Cardiac fibroblast (primary cell): ENCODE data around the gene CFAP299.
A peak's percentile ranks its signal among the peaks of the same experiment; 100 is the strongest.
"Not testable (repeated sequence)": the region's sequence is repeated elsewhere in the genome, so short reads cannot be mapped to it uniquely, and the experiment has no call there.

Source experiments
- DNase-seq, 2 donors: peaks; one replicate each; pipeline versions ENCODE4 v3.0.0 to v3.0.0-alpha.2; 2010; ENCODE audit warnings: low read depth in 2 of 2
- H3K4me3 ChIP-seq, 2 donors: replicated peaks in 1 of 2; 1 replicate in 1 of 2; 2 replicates in 1 of 2; pipeline ENCODE4 v1.5.1; 2011; ENCODE audit warnings: low read depth in 2 of 2, low read length in 2 of 2, mild to moderate bottlenecking in 2 of 2, moderate library complexity in 1 of 2
- TF ChIP-seq, protein P1 (sequence below): IDR thresholded peaks from one replicate; pipeline ENCODE4 v1.5.1; 2011; ENCODE audit warnings: low read depth, mild to moderate bottlenecking, low read length, inconsistent platforms

The CFAP299 gene

DNA sequence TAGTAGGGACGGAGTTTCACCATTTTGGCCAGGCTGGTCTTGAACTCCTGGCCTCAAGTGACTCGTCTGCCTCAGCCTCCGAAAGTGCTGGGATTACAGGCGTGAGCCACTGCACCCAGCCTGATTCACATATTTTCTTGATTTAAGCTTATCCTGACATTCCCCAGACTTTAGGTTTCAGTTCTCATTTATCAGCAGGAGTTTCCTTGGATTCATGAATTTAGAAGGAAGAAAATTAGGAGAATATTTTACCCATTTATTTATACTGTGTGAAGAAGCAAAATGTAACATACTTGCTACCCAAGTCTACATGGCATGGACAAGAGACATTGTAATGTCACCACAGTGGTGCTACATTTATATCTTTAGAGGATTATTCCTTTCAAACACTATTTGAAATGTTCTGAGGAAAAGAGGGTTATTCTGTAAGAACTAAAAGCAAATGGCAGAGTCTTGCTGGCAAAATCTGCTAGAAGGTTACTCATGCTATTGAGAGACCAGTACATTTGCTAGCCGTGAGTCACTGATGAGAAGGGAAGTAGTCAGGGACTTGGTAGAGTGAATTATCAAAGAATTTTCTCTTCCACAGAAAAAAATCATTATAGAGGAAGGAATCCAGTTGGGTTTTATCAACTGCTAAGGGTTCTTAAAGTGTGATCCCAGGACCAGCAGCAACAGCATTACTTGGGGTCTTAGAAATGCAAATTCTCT is 26.1 kb upstream of the CFAP299 start:
- no peak overlapping the region for H3K4me3 ChIP-seq
- DNase-seq, result peak; percentile 86 to 96
- TF ChIP-seq, protein P1, sequence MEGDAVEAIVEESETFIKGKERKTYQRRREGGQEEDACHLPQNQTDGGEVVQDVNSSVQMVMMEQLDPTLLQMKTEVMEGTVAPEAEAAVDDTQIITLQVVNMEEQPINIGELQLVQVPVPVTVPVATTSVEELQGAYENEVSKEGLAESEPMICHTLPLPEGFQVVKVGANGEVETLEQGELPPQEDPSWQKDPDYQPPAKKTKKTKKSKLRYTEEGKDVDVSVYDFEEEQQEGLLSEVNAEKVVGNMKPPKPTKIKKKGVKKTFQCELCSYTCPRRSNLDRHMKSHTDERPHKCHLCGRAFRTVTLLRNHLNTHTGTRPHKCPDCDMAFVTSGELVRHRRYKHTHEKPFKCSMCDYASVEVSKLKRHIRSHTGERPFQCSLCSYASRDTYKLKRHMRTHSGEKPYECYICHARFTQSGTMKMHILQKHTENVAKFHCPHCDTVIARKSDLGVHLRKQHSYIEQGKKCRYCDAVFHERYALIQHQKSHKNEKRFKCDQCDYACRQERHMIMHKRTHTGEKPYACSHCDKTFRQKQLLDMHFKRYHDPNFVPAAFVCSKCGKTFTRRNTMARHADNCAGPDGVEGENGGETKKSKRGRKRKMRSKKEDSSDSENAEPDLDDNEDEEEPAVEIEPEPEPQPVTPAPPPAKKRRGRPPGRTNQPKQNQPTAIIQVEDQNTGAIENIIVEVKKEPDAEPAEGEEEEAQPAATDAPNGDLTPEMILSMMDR, result no peak

DNA sequence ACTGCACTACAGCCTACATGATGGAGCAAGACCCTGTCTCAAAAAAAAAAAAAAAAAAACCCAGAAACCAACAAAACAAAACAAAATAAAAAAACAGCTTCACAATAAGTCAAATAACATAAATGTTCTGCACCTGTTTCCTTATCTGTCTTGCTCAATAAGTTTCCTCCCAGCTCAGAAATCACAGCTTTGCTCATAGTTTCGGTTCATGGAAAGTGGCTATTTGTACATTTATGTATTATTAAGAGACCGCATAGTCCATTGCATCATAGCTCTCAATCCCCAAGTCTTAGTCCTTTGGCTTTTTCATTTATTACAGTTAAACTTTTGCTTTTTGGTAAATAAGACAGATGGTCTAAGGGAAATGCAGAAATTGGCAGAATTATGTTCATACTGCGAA is 24.4 kb upstream of the CFAP299 start:
- H3K4me3 ChIP-seq, result no peak overlapping the region
- peak in 1 of 2 donors; percentile 59 for DNase-seq
- TF ChIP-seq, protein P1, result no peak

DNA sequence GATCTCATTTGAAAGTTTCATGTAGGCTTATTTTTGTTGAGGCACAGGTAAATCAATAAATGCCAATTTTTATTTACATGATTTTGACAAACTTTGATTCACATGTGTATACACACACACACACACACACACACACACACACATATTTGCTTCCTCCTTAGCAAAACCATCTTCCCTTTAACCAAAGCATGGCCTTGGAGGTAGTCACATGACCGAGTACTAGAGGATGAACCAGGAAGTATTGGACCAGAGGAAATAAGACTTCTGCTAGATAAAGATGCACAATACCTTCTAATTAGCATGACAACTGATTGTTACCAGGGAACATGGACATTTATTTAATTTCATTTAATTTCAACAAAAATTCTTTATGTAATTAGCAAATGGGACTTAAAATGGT is 23.4 kb upstream of the CFAP299 start:
- no peak for DNase-seq
- TF ChIP-seq, protein P1, result no peak
- no peak overlapping the region for H3K4me3 ChIP-seq

DNA sequence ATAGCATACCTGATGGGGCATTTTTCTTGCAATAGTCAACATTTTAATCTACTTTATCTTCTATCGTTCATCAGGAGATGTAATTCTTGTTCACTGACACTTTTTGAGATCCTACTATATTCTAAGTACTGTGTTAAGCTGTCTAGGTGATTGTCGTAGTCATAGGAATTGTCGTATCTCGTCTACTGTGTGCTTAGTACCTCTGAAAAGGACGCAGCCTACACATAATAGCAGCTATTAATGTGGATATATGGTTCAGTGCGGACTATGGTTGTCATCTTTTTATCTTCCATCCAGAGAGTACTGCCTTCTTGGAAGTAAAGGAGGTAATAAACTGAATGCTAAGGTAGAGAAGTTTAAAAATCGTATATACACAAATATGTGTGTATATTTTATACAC is 21.9 kb upstream of the CFAP299 start:
- TF ChIP-seq, protein P1, result no peak
- H3K4me3 ChIP-seq, result no peak overlapping the region
- no peak for DNase-seq

DNA sequence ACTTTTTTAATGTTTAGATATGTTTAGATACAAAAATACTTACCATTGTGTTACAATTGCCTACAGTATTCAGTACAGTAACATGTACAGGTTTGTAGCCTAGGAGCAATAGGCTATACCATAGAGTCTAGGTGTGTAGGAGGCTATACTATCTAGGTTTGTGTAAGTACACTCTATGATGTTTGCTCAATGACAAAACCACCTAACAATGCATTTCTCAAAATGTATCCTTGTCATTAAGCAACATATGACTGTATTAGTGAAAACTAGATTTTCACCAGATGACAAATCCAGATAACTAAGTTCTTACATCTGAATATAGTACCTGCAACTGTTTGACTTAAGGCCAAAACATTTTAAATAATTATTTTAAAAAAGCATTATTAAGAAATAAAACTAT is 19.7 kb upstream of the CFAP299 start:
- not testable (repeated sequence) for H3K4me3 ChIP-seq
- DNase-seq, result peak in 1 of 2 donors; percentile 43

DNA sequence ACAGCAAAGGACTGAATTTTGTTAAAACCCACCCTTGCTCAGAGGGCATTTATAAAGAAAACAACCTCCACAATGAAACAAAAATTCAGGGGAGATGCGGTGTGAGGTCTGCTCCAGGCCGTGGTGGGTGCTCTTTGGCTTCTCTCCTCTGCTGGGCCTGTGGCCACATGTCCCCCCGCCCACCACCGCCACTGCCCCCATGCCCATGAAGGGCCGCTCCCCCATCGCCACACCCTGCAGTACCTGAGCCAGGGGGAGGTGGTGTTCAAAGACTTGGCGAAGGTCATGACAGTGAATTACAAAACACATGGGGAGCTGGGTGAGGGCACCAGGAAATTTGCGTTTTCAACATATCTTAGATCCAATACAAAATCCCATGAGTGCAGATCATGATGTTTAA is 14.2 kb upstream of the CFAP299 start:
- TF ChIP-seq, protein P1, result no peak
- H3K4me3 ChIP-seq, result no peak overlapping the region
- DNase-seq, result no peak

DNA sequence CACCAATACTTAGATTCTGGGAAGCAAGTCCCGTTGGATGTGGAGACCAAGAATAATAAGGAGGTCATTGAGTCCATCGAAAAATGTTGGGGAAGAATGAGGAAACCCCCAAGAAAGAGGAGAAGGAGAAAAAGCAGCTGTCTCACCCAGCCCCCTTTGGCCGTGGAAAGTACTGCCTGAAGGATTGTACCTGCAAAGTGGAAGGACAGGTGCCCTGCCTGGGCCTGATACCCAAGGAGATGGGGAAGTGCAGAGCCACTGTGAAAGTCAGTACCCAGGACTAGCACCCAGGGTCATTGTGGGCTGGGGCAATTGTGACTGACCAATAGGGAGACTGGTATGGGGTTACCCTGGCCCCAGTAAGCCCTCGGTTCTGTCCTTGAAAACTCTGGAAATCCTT is 13.8 kb upstream of the CFAP299 start:
- TF ChIP-seq, protein P1, result no peak
- H3K4me3 ChIP-seq, result no peak overlapping the region
- DNase-seq, result no peak
